Neural crest cell (in vitro differentiated cells): ENCODE data around the gene CDH13. TPM values are rescaled to one million over a fixed set of nuclear protein-coding genes. Genes with fewer than 3 reads are reported as not detected.

Source experiments
- DNase-seq: peaks from one replicate; pipeline ENCODE4 v3.0.0; 2021; ENCODE audit warnings: low read depth, mixed read lengths, low spot score
- H3K27ac Mint-ChIP-seq: one replicate; pipeline ENCODE4 v1.8.0; 2021; ENCODE audit warnings: mild to moderate bottlenecking, mixed read lengths; ENCODE audit not compliant: unreplicated experiment
- H3K27me3 Mint-ChIP-seq: 2 replicates; pipeline ENCODE4 v1.8.0; 2021; ENCODE audit warnings: low read depth, mild to moderate bottlenecking, mixed read lengths
- H3K36me3 Mint-ChIP-seq: 2 replicates; pipeline ENCODE4 v1.8.0; 2021; ENCODE audit warnings: low read depth, mild to moderate bottlenecking, mixed read lengths
- H3K4me1 Mint-ChIP-seq: 2 replicates; pipeline ENCODE4 v1.8.0; 2021; ENCODE audit warnings: mixed read lengths
- H3K4me3 Mint-ChIP-seq: one replicate; pipeline ENCODE4 v1.8.0; 2021; ENCODE audit warnings: mild to moderate bottlenecking, mixed read lengths
- H3K9me3 Mint-ChIP-seq: 2 replicates; pipeline ENCODE4 v1.8.0; 2021; ENCODE audit warnings: mixed read lengths
- total RNA-seq: library from RNA; stranded (reverse); gene quantifications from 2 replicates; pipeline ENCODE4 v1.2.1, GENCODE V29; 2021
- TF ChIP-seq, protein P1 (sequence below): fragments of 200-600 bp; sonication (generic); conservative IDR thresholded peaks from 2 replicates; pipeline ENCODE4 v1.5.0; 2021; ENCODE audit warnings: antibody characterized with exemption, mild to moderate bottlenecking

Gene CDH13
- total RNA-seq, 1 donor from 2014 or later: 1.1 TPM

DNA sequence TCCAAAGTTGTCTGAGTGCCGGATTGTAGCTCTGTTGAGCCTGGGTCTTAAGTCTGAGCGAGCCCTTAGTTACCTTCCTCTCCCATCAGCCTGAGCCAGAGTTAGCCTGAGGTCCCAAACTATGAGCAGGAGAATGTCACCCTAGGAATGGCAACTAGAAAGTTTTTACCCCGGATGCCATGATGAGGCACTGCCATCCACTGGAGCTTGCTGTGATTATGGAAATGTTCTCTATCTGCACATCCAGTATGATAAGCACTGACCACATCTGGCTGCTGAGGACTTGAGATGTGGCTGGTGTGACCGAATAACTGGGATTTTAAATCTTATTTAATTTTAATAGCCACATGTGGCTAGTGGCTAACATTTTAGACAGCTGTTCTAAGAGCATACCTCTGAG lies 550.0 kb downstream of the CDH13 start:
- H3K27me3 Mint-ChIP-seq: peaks cover 18% of the 10 kb centered on the region
- no peaks in the 10 kb centered on the region for H3K4me1 Mint-ChIP-seq
- no peak for DNase-seq
- no peak overlapping the region for H3K4me3 Mint-ChIP-seq
- no peaks in the 10 kb centered on the region for H3K36me3 Mint-ChIP-seq
- H3K9me3 Mint-ChIP-seq: no peaks in the 10 kb centered on the region
- no peak overlapping the region for H3K27ac Mint-ChIP-seq
- TF ChIP-seq, protein P1, sequence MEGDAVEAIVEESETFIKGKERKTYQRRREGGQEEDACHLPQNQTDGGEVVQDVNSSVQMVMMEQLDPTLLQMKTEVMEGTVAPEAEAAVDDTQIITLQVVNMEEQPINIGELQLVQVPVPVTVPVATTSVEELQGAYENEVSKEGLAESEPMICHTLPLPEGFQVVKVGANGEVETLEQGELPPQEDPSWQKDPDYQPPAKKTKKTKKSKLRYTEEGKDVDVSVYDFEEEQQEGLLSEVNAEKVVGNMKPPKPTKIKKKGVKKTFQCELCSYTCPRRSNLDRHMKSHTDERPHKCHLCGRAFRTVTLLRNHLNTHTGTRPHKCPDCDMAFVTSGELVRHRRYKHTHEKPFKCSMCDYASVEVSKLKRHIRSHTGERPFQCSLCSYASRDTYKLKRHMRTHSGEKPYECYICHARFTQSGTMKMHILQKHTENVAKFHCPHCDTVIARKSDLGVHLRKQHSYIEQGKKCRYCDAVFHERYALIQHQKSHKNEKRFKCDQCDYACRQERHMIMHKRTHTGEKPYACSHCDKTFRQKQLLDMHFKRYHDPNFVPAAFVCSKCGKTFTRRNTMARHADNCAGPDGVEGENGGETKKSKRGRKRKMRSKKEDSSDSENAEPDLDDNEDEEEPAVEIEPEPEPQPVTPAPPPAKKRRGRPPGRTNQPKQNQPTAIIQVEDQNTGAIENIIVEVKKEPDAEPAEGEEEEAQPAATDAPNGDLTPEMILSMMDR: no peak

DNA sequence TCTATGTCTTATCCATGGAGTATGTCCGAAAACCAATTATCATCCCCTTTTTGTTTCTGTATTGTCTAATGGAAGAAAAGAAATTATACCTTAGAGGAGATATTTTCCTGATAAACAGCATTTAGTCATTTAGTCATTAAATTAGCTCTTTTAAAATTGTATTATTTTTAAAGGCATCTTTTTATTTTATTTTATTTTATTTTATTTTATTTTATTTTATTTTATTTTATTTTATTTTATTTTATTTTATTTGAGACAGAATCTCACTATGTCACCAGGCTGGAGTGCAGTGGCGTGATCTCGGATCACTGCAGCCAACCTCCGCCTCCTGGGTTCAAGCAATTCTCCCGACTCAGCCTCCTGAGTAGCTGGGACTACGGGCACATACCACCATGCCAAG lies 559.1 kb downstream of the CDH13 start:
- Mint-ChIP-seq H3K4me3 (no peak overlapping the region), H3K9me3 (no peaks in the 10 kb centered on the region), H3K27ac (no peak overlapping the region), H3K36me3 (no peaks in the 10 kb centered on the region), H3K4me1 (no peaks in the 10 kb centered on the region), H3K27me3 (peaks cover 10% of the 10 kb centered on the region)
- DNase-seq: no peak
- TF ChIP-seq, protein P1: no peak

DNA sequence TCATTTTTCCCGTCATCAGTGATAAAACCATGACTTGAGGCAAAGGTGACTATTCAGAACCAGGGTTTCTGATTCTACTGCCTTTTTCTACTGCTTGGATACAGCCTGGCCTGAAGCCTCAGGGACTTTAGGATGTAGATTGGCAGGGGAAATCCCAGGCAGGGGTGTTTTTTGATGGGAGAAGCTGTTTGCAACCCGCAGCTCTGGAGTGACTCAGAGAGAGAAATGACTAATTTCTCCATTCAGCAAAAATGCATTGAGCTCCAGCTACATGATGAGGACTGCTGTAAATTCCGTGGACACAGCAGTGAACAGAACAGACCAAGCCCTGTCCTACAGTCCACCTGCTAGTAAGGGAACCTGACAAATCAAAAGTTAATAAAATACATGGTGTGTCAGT lies 560.6 kb downstream of the CDH13 start:
- Mint-ChIP-seq H3K36me3 (no peaks in the 10 kb centered on the region), H3K27me3 (peaks cover 11% of the 10 kb centered on the region), H3K4me3 (no peak overlapping the region), H3K4me1 (no peaks in the 10 kb centered on the region), H3K27ac (no peak overlapping the region), H3K9me3 (no peaks in the 10 kb centered on the region)
- TF ChIP-seq, protein P1: no peak
- DNase-seq: no peak

DNA sequence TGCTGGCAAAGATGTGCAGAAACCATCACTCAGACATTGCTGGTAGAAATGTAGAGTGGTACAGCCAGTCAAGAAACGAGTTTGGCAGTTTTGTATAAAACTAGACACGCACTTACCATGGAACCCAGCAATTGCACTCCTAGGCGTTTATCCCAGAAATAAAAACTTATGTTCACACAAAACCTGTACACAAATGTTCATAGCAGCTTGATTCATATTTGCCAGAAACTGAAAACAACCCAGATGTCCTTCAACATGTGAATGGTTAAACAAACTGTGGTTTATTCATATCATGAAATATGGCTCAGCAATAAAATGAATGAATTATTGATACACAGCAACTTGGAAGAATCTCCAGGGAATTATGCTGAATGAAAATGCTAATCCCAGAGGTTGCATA lies 570.0 kb downstream of the CDH13 start:
- Mint-ChIP-seq H3K4me1 (no peaks in the 10 kb centered on the region), H3K27ac (no peak overlapping the region), H3K9me3 (peaks cover 3% of the 10 kb centered on the region), H3K27me3 (peaks cover 23% of the 10 kb centered on the region), H3K4me3 (no peak overlapping the region), H3K36me3 (no peaks in the 10 kb centered on the region)
- DNase-seq: no peak
- TF ChIP-seq, protein P1: no peak

DNA sequence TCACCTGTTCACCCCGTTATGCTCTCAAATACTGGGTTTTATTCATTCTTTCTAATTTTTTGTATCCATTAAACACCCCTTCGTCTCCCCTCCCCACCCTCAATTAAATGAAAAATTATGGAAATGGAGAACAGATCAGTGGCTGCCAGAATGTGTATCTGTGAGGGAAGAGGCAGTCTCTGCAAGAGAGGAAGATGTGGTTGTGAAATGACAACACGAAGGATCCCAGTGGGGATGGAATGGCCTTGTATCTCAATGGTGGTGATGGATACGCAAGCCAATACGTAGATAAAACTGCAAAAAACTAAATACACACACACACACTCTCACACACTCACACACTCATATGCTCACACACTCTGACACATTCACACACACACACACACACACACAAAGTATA lies 570.7 kb downstream of the CDH13 start:
- Mint-ChIP-seq H3K36me3 (no peaks in the 10 kb centered on the region), H3K27me3 (peaks cover 17% of the 10 kb centered on the region), H3K27ac (no peak overlapping the region), H3K4me3 (no peak overlapping the region), H3K9me3 (peaks cover 3% of the 10 kb centered on the region), H3K4me1 (no peaks in the 10 kb centered on the region)
- no peak for DNase-seq
- TF ChIP-seq, protein P1: no peak

DNA sequence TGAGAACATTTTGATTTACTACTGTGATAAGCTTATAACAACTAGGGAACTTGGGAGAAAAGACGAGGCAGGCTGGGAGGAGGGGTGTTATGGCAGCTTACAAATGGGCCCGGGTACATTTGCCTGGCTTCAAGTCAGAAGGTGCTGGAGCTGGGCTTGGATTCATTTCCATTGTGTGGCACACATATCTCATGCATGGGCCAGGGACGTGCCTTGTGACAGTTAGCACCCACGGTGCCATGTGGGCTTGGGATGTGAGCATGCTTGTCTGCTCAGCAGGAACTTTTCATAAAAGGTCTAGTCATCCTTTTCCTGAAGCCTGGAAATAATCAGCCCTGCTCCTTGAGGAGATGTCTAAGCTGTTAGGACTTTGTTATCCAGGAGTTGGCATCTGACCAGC lies 572.2 kb downstream of the CDH13 start:
- TF ChIP-seq, protein P1: no peak
- Mint-ChIP-seq H3K27me3 (peaks cover 6% of the 10 kb centered on the region), H3K27ac (no peak overlapping the region), H3K4me3 (no peak overlapping the region), H3K9me3 (peaks cover 5% of the 10 kb centered on the region), H3K4me1 (no peaks in the 10 kb centered on the region), H3K36me3 (no peaks in the 10 kb centered on the region)
- DNase-seq: no peak
